Brain microvascular endothelial cell (primary cell): ENCODE measurements around the gene ACP7.
"Not testable (repeated sequence)": the region's sequence is repeated elsewhere in the genome, so short reads cannot be mapped to it uniquely, and the experiment has no call there.

Experiments
- DNase-seq: peaks from one replicate; pipeline ENCODE4 v3.0.0-alpha.2; 2020
- H3K27ac ChIP-seq: fragments of 250-450 bp; sonication (Bioruptor Pico); 2 replicates; pipeline ENCODE4 v1.5.1; 2020; ENCODE audit warnings: mild to moderate bottlenecking, moderate library complexity
- H3K27me3 ChIP-seq: fragments of 250-450 bp; sonication (Bioruptor Pico); replicated peaks from 2 replicates; pipeline ENCODE4 v1.5.1; 2020; ENCODE audit warnings: mild to moderate bottlenecking
- H3K36me3 ChIP-seq: fragments of 250-450 bp; sonication (Bioruptor Pico); replicated peaks from 2 replicates; pipeline ENCODE4 v1.5.1; 2020; ENCODE audit warnings: mild to moderate bottlenecking
- H3K4me3 ChIP-seq: 2 replicates; pipeline ENCODE4 v1.5.1; 2011; ENCODE audit warnings: low read depth, mild to moderate bottlenecking, control low read depth, low read length, moderate library complexity
- CTCF ChIP-seq: IDR thresholded peaks from 2 replicates; pipeline ENCODE4 v1.5.1; 2011; ENCODE audit warnings: low read depth, mild to moderate bottlenecking, moderate library complexity, low read length, control low read depth, inconsistent platforms; ENCODE audit errors: missing control alignments
- in situ Hi-C: cut with HindIII; loops from 2 replicates; pipeline ENCODE4 v1.10.0; 2017; ENCODE audit warnings: low sequenced_read_pairs, low pct_ligation_motif_present

Gene ACP7

GRCh38 chr19:39111593-39112199, 27.5 kb downstream of the ACP7 start:
- H3K36me3 ChIP-seq: no peaks in the 10 kb centered on the region
- no peak overlapping the region for H3K4me3 ChIP-seq
- TF ChIP-seq CTCF: no peak
- no peak overlapping the region for H3K27ac ChIP-seq
- in situ Hi-C loops: loop anchor here (25.0 kb wide), 1 partner anchor 226 kb away; the partner anchor contains the start of genes GMFG and SAMD4B
- H3K27me3 ChIP-seq: no peaks in the 10 kb centered on the region
- DNase-seq: no peak

- DNase-seq: no peak
- H3K27ac ChIP-seq: no peak overlapping the region
- no peak for TF ChIP-seq CTCF
- no peak overlapping the region for H3K4me3 ChIP-seq
- no peaks in the 10 kb centered on the region for H3K36me3 ChIP-seq
- in situ Hi-C loops: loop anchor here (25.0 kb wide), 1 partner anchor 225 kb away; the partner anchor contains the start of genes GMFG and SAMD4B
- no peaks in the 10 kb centered on the region for H3K27me3 ChIP-seq
Observed at GRCh38 chr19:39112338-39112890, 28.2 kb downstream of the ACP7 start.

GRCh38 chr19:39113199-39113598, 29.0 kb downstream of the ACP7 start:
- Histone ChIP-seq H3K36me3 (no peaks in the 10 kb centered on the region), H3K27me3 (no peaks in the 10 kb centered on the region), H3K27ac (no peak overlapping the region), H3K4me3 (no peak overlapping the region)
- in situ Hi-C loops: loop anchor here (25.0 kb wide), 1 partner anchor 224 kb away; the partner anchor contains the start of genes GMFG and SAMD4B
- TF ChIP-seq CTCF: no peak
- DNase-seq: no peak

GRCh38 chr19:39115105-39115847, 31.1 kb downstream of the ACP7 start:
- Histone ChIP-seq H3K4me3 (no peak overlapping the region), H3K27ac (no peak overlapping the region), H3K36me3 (no peaks in the 10 kb centered on the region), H3K27me3 (no peaks in the 10 kb centered on the region)
- no peak for TF ChIP-seq CTCF
- in situ Hi-C loops: loop anchor here (25.0 kb wide), 1 partner anchor 222 kb away; the partner anchor contains the start of genes GMFG and SAMD4B
- no peak for DNase-seq

- not testable (repeated sequence) for H3K36me3 ChIP-seq, H3K27me3 ChIP-seq, H3K27ac ChIP-seq, DNase-seq, H3K4me3 ChIP-seq
- in situ Hi-C loops: loop anchor here (25.0 kb wide), 1 partner anchor 220 kb away; the partner anchor contains the start of genes GMFG and SAMD4B
Observed at GRCh38 chr19:39117023-39117422, 32.9 kb downstream of the ACP7 start.

- no peak for TF ChIP-seq CTCF
Observed at GRCh38 chr19:39119830-39120229, 35.7 kb downstream of the ACP7 start.

More at GRCh38 chr19:39119830-39120229, 35.7 kb downstream of the ACP7 start:
- no peak for DNase-seq
- Histone ChIP-seq H3K27me3 (no peaks in the 10 kb centered on the region), H3K27ac (no peak overlapping the region), H3K4me3 (no peak overlapping the region), H3K36me3 (no peaks in the 10 kb centered on the region)
- in situ Hi-C loops: loop anchor here (25.0 kb wide), 1 partner anchor 217 kb away; the partner anchor contains the start of genes GMFG and SAMD4B
